ENCODE measurements around the gene ARID2. TPM values are rescaled to one million over a fixed set of nuclear protein-coding genes. Genes with fewer than 3 reads are reported as not detected.

Gene ARID2
- total and polyA plus RNA-seq, 4 donors = 1.8 to 17.8 (median 13.2) TPM

DNA sequence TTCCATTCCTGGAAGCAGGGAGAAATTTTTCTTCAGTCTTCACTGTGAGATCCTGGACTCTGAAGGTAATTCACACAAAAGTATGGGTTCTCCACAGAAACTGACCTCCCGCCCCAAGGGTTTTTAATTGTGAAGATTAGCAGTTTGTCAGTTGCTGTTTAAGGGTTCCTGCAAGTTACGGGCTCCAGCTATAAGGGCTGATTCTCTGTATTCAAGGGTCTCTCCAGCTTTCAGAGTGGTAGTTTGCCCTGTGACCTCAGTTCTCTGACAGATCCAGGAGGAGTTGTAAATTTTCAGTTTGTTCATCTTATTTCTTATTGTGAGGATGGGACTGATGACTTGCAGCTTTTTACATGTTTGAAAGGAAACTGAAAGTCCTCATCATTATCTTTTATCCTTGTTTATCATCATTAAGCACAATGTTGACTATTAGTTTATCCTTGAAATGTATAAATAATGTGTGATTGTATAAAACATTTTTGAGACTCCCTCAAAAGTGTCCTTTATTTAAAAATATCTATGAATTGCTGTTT lies 149.9 kb downstream of the ARID2 start:
- Histone ChIP-seq H3K36me3 (ENCODE audit: control insufficient read depth in 4 of 4, insufficient read depth in 3 of 4, low read depth in 1 of 4, low read length in 3 of 4) (peaks cover 0 to 5% (median 2%) of the 10 kb centered on the region in 4 donors), H3K27me3 (ENCODE audit: control insufficient read depth in 4 of 4, insufficient read depth in 4 of 4, low read length in 3 of 4) (no peaks in the 10 kb centered on the region), H3K9me3 (ENCODE audit: control insufficient read depth in 4 of 4, low read length in 3 of 4) (no peaks in the 10 kb centered on the region), H3K4me3 (ENCODE audit: low read depth in 1 of 3, low read length in 3 of 3) (no peak overlapping the region), H3K27ac (ENCODE audit: low read depth in 1 of 2, low read length in 2 of 2) (no peak overlapping the region), H3K4me1 (ENCODE audit: control insufficient read depth in 4 of 4, insufficient read depth in 4 of 4, low read length in 3 of 4) (no peaks in the 10 kb centered on the region), H3K9ac (ENCODE audit: low read depth in 1 of 2, low read length in 2 of 2) (no peak overlapping the region)
- 83% methylated on average over 2 of the region's 2 CpGs for WGBS
- no peak for TF ChIP-seq HNF4A (conservative IDR thresholded peaks at IDR 0.05)
- TF ChIP-seq, protein P1, sequence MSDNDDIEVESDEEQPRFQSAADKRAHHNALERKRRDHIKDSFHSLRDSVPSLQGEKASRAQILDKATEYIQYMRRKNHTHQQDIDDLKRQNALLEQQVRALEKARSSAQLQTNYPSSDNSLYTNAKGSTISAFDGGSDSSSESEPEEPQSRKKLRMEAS (IDR thresholded peaks at IDR 0.05) = no peak
- no peak for DNase-seq (ENCODE audit: low spot score)

DNA sequence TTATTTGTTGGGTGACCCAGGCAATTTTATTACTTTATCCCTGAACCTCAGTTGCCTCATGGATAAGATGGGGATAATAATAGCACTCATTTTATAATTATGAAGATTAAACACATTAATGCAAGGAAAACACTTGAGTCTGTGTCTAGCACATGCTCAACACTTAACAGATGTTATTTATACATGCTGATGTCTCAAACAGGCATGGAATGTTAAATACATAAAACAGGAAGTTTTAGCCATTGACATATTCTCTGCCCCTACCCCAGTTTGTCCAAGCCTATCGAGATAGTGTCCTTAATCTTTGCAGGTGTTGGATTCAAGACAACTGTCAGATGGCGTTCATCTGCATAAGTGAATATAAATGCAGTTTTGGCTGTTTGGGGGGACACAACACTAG lies 151.0 kb downstream of the ARID2 start:
- no peak for TF ChIP-seq SP1 (IDR thresholded peaks at IDR 0.05)
- TF ChIP-seq YY1 (IDR thresholded peaks at IDR 0.05) = no peak
- no peak for TF ChIP-seq HNF4G (IDR thresholded peaks at IDR 0.05)
- TF ChIP-seq, protein P2, sequence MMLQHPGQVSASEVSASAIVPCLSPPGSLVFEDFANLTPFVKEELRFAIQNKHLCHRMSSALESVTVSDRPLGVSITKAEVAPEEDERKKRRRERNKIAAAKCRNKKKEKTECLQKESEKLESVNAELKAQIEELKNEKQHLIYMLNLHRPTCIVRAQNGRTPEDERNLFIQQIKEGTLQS (IDR thresholded peaks at IDR 0.05) = no peak
- TF ChIP-seq TAF1 (conservative IDR thresholded peaks at IDR 0.05) = no peak
- no peak for TF ChIP-seq FOXA2 (IDR thresholded peaks at IDR 0.05)
- TF ChIP-seq, protein P1 (IDR thresholded peaks at IDR 0.05) = no peak
- TF ChIP-seq, protein P3, sequence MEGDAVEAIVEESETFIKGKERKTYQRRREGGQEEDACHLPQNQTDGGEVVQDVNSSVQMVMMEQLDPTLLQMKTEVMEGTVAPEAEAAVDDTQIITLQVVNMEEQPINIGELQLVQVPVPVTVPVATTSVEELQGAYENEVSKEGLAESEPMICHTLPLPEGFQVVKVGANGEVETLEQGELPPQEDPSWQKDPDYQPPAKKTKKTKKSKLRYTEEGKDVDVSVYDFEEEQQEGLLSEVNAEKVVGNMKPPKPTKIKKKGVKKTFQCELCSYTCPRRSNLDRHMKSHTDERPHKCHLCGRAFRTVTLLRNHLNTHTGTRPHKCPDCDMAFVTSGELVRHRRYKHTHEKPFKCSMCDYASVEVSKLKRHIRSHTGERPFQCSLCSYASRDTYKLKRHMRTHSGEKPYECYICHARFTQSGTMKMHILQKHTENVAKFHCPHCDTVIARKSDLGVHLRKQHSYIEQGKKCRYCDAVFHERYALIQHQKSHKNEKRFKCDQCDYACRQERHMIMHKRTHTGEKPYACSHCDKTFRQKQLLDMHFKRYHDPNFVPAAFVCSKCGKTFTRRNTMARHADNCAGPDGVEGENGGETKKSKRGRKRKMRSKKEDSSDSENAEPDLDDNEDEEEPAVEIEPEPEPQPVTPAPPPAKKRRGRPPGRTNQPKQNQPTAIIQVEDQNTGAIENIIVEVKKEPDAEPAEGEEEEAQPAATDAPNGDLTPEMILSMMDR (IDR thresholded peaks at IDR 0.05; ENCODE audit: low read depth, low read length, missing input control) = no peak
- no peak for TF ChIP-seq NR2F2 (IDR thresholded peaks at IDR 0.05)
- no peak for TF ChIP-seq EGR1 (IDR thresholded peaks at IDR 0.05; ENCODE audit: low read depth in 2 of 2)
- TF ChIP-seq, protein P4, sequence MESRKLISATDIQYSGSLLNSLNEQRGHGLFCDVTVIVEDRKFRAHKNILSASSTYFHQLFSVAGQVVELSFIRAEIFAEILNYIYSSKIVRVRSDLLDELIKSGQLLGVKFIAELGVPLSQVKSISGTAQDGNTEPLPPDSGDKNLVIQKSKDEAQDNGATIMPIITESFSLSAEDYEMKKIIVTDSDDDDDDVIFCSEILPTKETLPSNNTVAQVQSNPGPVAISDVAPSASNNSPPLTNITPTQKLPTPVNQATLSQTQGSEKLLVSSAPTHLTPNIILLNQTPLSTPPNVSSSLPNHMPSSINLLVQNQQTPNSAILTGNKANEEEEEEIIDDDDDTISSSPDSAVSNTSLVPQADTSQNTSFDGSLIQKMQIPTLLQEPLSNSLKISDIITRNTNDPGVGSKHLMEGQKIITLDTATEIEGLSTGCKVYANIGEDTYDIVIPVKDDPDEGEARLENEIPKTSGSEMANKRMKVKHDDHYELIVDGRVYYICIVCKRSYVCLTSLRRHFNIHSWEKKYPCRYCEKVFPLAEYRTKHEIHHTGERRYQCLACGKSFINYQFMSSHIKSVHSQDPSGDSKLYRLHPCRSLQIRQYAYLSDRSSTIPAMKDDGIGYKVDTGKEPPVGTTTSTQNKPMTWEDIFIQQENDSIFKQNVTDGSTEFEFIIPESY (IDR thresholded peaks at IDR 0.05) = no peak
- no peak for TF ChIP-seq HNF4A (conservative IDR thresholded peaks at IDR 0.05)
- TF ChIP-seq, protein P5, sequence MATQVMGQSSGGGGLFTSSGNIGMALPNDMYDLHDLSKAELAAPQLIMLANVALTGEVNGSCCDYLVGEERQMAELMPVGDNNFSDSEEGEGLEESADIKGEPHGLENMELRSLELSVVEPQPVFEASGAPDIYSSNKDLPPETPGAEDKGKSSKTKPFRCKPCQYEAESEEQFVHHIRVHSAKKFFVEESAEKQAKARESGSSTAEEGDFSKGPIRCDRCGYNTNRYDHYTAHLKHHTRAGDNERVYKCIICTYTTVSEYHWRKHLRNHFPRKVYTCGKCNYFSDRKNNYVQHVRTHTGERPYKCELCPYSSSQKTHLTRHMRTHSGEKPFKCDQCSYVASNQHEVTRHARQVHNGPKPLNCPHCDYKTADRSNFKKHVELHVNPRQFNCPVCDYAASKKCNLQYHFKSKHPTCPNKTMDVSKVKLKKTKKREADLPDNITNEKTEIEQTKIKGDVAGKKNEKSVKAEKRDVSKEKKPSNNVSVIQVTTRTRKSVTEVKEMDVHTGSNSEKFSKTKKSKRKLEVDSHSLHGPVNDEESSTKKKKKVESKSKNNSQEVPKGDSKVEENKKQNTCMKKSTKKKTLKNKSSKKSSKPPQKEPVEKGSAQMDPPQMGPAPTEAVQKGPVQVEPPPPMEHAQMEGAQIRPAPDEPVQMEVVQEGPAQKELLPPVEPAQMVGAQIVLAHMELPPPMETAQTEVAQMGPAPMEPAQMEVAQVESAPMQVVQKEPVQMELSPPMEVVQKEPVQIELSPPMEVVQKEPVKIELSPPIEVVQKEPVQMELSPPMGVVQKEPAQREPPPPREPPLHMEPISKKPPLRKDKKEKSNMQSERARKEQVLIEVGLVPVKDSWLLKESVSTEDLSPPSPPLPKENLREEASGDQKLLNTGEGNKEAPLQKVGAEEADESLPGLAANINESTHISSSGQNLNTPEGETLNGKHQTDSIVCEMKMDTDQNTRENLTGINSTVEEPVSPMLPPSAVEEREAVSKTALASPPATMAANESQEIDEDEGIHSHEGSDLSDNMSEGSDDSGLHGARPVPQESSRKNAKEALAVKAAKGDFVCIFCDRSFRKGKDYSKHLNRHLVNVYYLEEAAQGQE (IDR thresholded peaks at IDR 0.05) = no peak
- Histone ChIP-seq H3K9me3 (ENCODE audit: control insufficient read depth in 4 of 4, low read length in 3 of 4) (no peaks in the 10 kb centered on the region), H3K27ac (ENCODE audit: low read depth in 1 of 2, low read length in 2 of 2) (no peak overlapping the region), H3K9ac (ENCODE audit: low read depth in 1 of 2, low read length in 2 of 2) (no peak overlapping the region), H3K4me3 (ENCODE audit: low read depth in 1 of 3, low read length in 3 of 3) (no peak overlapping the region), H3K27me3 (ENCODE audit: control insufficient read depth in 4 of 4, insufficient read depth in 4 of 4, low read length in 3 of 4) (no peaks in the 10 kb centered on the region), H3K36me3 (ENCODE audit: control insufficient read depth in 4 of 4, insufficient read depth in 3 of 4, low read depth in 1 of 4, low read length in 3 of 4) (peaks cover 0 to 4% (median 2%) of the 10 kb centered on the region in 4 donors), H3K4me1 (ENCODE audit: control insufficient read depth in 4 of 4, insufficient read depth in 4 of 4, low read length in 3 of 4) (no peaks in the 10 kb centered on the region)
- WGBS = 91% methylated on average over 2 of the region's 2 CpGs
- DNase-seq (ENCODE audit: low spot score) = no peak
